ENCODE results near the gene WDR6. TPM values are rescaled to one million over a fixed set of nuclear protein-coding genes. Genes with fewer than 3 reads are reported as not detected.
A peak's percentile ranks its signal among the peaks of the same experiment; 100 is the strongest.

The WDR6 gene
- polyA plus RNA-seq, 2 of the 4 experiments (the other 2 are of a cell fraction), result 64.2 to 99.6 TPM

DNA sequence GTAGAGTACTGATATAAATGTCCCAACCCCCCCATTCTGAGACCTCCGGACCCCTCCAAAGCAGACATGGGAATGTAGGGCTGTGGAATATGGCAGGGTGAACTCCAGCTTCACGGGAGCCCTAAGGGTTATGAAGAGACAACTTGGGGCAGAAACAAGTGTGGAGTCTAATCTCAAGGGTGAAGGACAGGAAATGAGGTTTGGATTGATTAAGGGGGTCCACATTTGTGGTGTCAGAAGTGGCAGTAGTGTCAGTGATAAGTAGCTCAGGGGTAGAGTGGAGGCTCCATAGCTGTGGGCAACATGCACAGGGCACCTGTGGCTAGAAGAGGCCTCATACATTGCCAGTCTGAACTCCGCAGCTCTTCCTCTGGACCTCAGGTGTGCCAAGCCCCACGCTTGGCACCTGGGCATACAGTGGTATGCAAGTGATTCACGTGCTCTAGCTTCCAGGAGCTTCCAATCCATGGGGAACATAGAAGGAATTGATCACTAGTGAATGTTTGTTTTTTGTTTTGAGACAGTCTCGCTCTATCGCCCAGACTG is 21.3 kb upstream of the WDR6 start (continued):
- TF ChIP-seq FOSB (CRISPR knock-in tag; IDR thresholded peaks at IDR 0.05), result no peak
- no peak for TF ChIP-seq ZC3H11A (IDR thresholded peaks at IDR 0.05)
- no peak for TF ChIP-seq SMC3 (IDR thresholded peaks at IDR 0.05)
- TF ChIP-seq FOXS1 (CRISPR knock-in tag; IDR thresholded peaks at IDR 0.05), result no peak

DNA sequence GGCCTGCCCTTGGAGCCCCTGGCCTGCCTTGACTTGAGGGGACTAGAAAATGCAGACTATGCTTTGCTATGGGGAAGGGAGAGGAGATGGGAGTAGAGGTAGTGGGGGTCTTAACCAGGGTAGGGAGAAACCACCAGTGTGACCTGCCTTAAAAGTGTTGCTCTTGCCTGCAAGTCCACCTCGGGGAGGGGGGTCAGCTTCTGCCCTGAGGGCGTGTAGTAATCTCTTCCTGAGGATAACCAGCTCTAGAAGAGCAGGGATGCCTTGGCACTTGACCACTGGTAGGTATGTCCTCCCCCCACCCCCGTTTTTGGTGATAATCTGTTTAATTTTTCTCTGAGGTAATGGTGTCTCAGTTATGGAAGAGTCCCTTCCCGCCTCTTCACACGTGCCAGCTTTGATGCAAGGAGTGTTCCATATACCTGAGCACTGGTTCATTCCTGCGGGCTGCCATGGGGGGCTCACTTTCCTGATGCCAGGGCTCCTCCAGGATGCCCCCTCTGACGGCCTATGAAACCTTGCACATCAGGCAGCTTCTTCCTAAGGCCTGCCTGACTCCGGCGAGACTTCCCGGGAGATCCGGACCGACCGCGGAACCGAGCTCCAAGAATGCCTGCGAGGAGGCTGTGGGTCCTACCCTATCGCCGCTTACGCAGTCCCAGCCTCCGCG is 17.9 kb upstream of the WDR6 start:
- WGBS (ENCODE audit: missing lambda C conversion rate), result 4% methylated on average over 4 of the region's 21 CpGs
- H3K4me2 ChIP-seq, result peak overlapping the region; percentile 79
- ATAC-seq (peak in 1 of 2 experiments; percentile 4; a peak in 2 of 6 replicates), DNase-seq (ENCODE audit: low read depth in 1 of 2, low spot score in 1 of 2) (no peak), FAIRE-seq (no peak)
- ChIA-PET CTCF (interaction anchor here (0.6 to 16.7 kb wide), 13 partner anchors 12 to 639 kb away, joined by 3 to 385 read pairs (median 4); partner anchors contain the start of genes ARIH2, DALRD3, IMPDH2 and NDUFAF3), POLR2A (interaction anchor here (0.5 to 1.7 kb wide), 7 partner anchors 12 to 440 kb away, joined by 3 to 24 read pairs (median 3); partner anchors contain the start of genes IMPDH2, NDUFAF3, NICN1 and QRICH1)
- TF ChIP-seq JUNB (IDR thresholded peaks at IDR 0.05) (peak; percentile 24; the same call in 1 of the 2 replicates), E2F6 (IDR thresholded peaks at IDR 0.05; ENCODE audit: borderline replicate concordance, low read depth) (peak; percentile 87)
- TF ChIP-seq, protein P1, sequence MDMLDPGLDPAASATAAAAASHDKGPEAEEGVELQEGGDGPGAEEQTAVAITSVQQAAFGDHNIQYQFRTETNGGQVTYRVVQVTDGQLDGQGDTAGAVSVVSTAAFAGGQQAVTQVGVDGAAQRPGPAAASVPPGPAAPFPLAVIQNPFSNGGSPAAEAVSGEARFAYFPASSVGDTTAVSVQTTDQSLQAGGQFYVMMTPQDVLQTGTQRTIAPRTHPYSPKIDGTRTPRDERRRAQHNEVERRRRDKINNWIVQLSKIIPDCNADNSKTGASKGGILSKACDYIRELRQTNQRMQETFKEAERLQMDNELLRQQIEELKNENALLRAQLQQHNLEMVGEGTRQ (IDR thresholded peaks at IDR 0.05), result no peak
- TF ChIP-seq, protein P2, sequence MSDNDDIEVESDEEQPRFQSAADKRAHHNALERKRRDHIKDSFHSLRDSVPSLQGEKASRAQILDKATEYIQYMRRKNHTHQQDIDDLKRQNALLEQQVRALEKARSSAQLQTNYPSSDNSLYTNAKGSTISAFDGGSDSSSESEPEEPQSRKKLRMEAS (IDR thresholded peaks at IDR 0.05), result peak; percentile 51
- peaks cover 25% of the 10 kb centered on the region for H3K4me1 ChIP-seq
- peak overlapping the region; percentile 93 to 97 for H3K27ac ChIP-seq
- H3K4me3 ChIP-seq, result peak overlapping the region; percentile 92
- no peaks in the 10 kb centered on the region for H3K9me3 ChIP-seq

DNA sequence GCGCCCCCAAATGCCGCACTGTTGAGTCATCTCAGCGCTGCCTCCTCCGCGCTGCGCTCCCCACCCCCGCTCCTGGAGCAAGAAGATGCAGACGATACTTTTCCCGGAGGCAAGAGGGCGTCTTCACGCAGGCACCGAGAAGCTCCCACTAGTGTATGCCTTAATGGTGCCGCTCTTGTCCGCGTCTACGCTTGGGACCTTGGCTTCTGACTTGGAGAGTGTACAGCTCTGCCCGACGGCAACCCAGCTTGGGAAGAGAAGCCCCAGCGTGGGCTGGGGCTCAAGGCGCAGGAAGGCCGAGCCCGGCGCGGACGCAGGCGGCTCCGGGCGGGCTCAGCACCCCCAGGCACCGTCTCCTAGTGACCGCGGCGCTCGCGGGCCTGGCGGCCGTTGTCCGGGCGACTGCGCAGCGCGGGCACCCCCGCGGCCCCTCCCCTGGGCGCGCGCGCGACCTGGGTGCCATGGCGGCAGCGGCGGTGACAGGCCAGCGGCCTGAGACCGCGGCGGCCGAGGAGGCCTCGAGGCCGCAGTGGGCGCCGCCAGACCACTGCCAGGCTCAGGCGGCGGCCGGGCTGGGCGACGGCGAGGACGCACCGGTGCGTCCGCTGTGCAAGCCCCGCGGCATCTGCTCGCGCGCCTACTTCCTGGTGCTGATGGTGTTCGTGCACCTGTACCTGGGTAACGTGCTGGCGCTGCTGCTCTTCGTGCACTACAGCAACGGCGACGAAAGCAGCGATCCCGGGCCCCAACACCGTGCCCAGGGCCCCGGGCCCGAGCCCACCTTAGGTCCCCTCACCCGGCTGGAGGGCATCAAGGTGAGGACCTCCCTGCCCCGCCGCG is 17.2 kb upstream of the WDR6 start, which contains the start of gene P4HTM:
TSS of gene P4HTM (plus strand) at position 446 of the 840 bp plus-strand sequence. CDS start at position 462, 16 bp downstream.
- FAIRE-seq (no peak), ATAC-seq (peak; percentile 79 to 89), DNase-seq (ENCODE audit: low read depth in 1 of 2, low spot score in 1 of 2) (peak in 1 of 2 experiments; percentile 82)
- POLR2A ChIA-PET, result interaction anchor here (0.5 to 1.7 kb wide), 7 partner anchors 11 to 439 kb away, joined by 3 to 24 read pairs (median 3); partner anchors contain the start of genes IMPDH2, NDUFAF3, NICN1 and WDR6
- 0% methylated on average over 2 of the region's 91 CpGs for WGBS (ENCODE audit: missing lambda C conversion rate)
- H3K4me2 ChIP-seq, result peak within 1 kb of the TSS; percentile 79
- H3K27ac ChIP-seq, result peak within 1 kb of the TSS; percentile 93 to 97
- peak within 1 kb of the TSS; percentile 92 for H3K4me3 ChIP-seq
- H3K4me1 ChIP-seq, result peaks cover 25% of the 10 kb centered on the region
- H3K9me3 ChIP-seq, result no peaks in the 10 kb centered on the region
- CTCF ChIA-PET, result interaction anchor here (0.6 to 16.7 kb wide), 11 partner anchors 12 to 464 kb away, joined by 3 to 385 read pairs (median 4); partner anchors contain the start of genes ARIH2, DALRD3, IMPDH2 and NDUFAF3
- TF ChIP-seq, protein P3, sequence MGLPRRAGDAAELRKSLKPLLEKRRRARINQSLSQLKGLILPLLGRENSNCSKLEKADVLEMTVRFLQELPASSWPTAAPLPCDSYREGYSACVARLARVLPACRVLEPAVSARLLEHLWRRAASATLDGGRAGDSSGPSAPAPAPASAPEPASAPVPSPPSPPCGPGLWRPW (IDR thresholded peaks at IDR 0.05), result no peak
- TF ChIP-seq, protein P4, sequence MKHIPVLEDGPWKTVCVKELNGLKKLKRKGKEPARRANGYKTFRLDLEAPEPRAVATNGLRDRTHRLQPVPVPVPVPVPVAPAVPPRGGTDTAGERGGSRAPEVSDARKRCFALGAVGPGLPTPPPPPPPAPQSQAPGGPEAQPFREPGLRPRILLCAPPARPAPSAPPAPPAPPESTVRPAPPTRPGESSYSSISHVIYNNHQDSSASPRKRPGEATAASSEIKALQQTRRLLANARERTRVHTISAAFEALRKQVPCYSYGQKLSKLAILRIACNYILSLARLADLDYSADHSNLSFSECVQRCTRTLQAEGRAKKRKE (CRISPR knock-in tag; IDR thresholded peaks at IDR 0.05; ENCODE audit: low read depth), result no peak
- TF ChIP-seq JUN (IDR thresholded peaks at IDR 0.05) (peak; percentile 75; a peak in 4 of 5 replicates), ZFP36 (IDR thresholded peaks at IDR 0.05; ENCODE audit: borderline replicate concordance, partially characterized antibody) (no peak), TFCP2L1 (CRISPR knock-in tag; IDR thresholded peaks at IDR 0.05) (0 out of 2 replicates have a peak, but pooled peaks have one; percentile 8), REST (IDR thresholded peaks at IDR 0.05) (no peak), ESRRA (IDR thresholded peaks at IDR 0.05; ENCODE audit: borderline replicate concordance, low read length) (no peak), SMC3 (IDR thresholded peaks at IDR 0.05) (peak; percentile 16; the same call in 1 of the 3 replicates), PHF8 (IDR thresholded peaks at IDR 0.05; ENCODE audit: borderline replicate concordance, low read depth) (peak; percentile 53), FOSL2 (IDR thresholded peaks at IDR 0.05) (peak; percentile 55; the same call in 1 of the 2 replicates), FOSL2 (CRISPR knock-in tag; IDR thresholded peaks at IDR 0.05) (peak; percentile 85)
- TF ChIP-seq, protein P1 (IDR thresholded peaks at IDR 0.05), result no peak
- TF ChIP-seq, protein P5, sequence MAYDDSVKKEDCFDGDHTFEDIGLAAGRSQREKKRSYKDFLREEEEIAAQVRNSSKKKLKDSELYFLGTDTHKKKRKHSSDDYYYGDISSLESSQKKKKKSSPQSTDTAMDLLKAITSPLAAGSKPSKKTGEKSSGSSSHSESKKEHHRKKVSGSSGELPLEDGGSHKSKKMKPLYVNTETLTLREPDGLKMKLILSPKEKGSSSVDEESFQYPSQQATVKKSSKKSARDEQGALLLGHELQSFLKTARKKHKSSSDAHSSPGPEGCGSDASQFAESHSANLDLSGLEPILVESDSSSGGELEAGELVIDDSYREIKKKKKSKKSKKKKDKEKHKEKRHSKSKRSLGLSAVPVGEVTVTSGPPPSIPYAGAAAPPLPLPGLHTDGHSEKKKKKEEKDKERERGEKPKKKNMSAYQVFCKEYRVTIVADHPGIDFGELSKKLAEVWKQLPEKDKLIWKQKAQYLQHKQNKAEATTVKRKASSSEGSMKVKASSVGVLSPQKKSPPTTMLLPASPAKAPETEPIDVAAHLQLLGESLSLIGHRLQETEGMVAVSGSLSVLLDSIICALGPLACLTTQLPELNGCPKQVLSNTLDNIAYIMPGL (CRISPR knock-in tag; IDR thresholded peaks at IDR 0.05; ENCODE audit: borderline replicate concordance), result no peak
- TF ChIP-seq, protein P2 (IDR thresholded peaks at IDR 0.05), result peak; percentile 31; the same call in 1 of the 2 replicates
